Adrenal gland (tissue), 5 donors: ENCODE results near the gene OR52A1.

Source experiments
- CTCF ChIP-seq, 6 experiments: fragments of 450-650 bp in 4 of 6; fragments of 200-600 bp in 2 of 6; sonication (generic) in 1 of 6; IDR thresholded peaks; 1 replicate in 5 of 6; 2 replicates in 1 of 6; pipeline versions ENCODE4 v1.5.1 to v1.8.0; 2016 to 2021; ENCODE audit warnings: antibody characterized with exemption in 6 of 6, mild to moderate bottlenecking in 2 of 6, moderate library complexity in 1 of 6
- POLR2A ChIP-seq, 2 donors: fragments of 450-650 bp; IDR thresholded peaks; one replicate each; pipeline ENCODE4 v1.6.1; 2017; ENCODE audit warnings: antibody characterized with exemption in 2 of 2, mild to moderate bottlenecking in 2 of 2, moderate library complexity in 1 of 2
- donor health status: DM: no; HTN: no; CAD: no.

DNA sequence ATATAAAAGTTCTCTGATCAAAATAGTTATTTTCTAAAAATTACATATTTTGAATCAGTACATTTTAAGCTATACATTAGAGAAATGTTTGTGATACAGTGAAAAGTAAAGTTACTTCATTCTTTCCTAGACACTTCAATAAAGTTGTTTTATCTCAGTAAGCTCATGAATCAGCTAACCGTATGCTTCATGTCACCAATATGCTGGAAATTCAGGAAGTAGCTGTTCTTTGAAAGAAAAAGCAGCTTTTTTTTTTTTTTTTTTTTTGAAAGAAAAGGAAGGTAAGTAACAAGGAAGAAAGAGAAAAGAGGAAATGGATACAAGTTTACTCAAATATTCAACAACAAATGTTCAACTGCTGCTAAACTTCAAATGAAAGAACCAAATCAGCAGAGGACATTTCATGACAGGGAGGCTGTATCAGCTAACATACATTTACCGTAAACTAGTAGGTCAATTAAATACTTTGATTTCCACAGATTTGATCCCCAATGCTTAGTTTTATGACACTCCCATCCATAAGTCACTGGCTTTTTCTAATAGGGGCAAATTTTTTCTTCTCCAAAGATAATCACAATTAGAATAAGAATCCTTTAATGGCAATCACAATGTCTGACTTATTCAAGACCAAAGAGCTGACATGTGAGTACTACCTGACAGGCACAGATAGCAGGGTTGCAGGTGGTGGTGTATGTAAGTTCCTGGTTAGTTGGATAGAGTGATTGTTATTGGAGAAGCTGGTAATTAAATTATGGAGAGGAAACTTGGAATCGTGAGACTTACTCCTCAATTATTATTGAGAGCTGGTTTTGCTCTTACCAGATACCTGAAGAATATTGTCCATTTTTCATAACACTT, 754 bp downstream of the OR52A1 start:
- TF ChIP-seq CTCF (IDR thresholded peaks at IDR 0.05) (no peak), POLR2A (IDR thresholded peaks at IDR 0.05) (no peak)
